SK-N-SH (cell line): ENCODE results near the gene SNX5.

Experiments used
- CHD2 ChIP-seq: fragments of 150-350 bp; IDR thresholded peaks from 2 replicates; pipeline ENCODE4 v1.6.1; 2018; ENCODE audit warnings: low read length; ENCODE audit not compliant: partially characterized antibody
- ELF1 ChIP-seq: IDR thresholded peaks from 2 replicates; pipeline ENCODE4 v1.4.0; 2012
- EZH2phosphoT487 ChIP-seq: fragments of 200-600 bp; sonication (generic); IDR thresholded peaks from 2 replicates; pipeline ENCODE4 v1.6.1; 2017; ENCODE audit warnings: low read depth, mixed run types, mild to moderate bottlenecking, antibody characterized with exemption, moderate library complexity, borderline replicate concordance
- FOSL2 ChIP-seq: IDR thresholded peaks from 2 replicates; pipeline ENCODE4 v1.4.0; 2012; ENCODE audit warnings: low read depth, mild to moderate bottlenecking, moderate library complexity, borderline replicate concordance
- RAD21 ChIP-seq: IDR thresholded peaks from 2 replicates; pipeline ENCODE4 v1.6.1; 2012; ENCODE audit warnings: mild to moderate bottlenecking, low read length
- RFX5 ChIP-seq: IDR thresholded peaks from 2 replicates; pipeline ENCODE4 v1.6.1; 2012; ENCODE audit warnings: mild to moderate bottlenecking, improper control_type of control experiment, low read length
- SMC3 ChIP-seq: IDR thresholded peaks from 2 replicates; pipeline ENCODE4 v1.6.1; 2012; ENCODE audit warnings: low read depth, low read length, improper control_type of control experiment
- TAF1 ChIP-seq: IDR thresholded peaks from 2 replicates; pipeline ENCODE4 v1.6.1; 2012; ENCODE audit warnings: low read depth, mild to moderate bottlenecking, low read length, moderate library complexity, borderline replicate concordance
- TCF12 ChIP-seq: IDR thresholded peaks from 2 replicates; pipeline ENCODE4 v1.4.0; 2012
- TF ChIP-seq, protein P1 (sequence below): IDR thresholded peaks from 2 replicates; pipeline ENCODE4 v1.6.1; 2012; ENCODE audit warnings: mild to moderate bottlenecking, low read depth, low read length, moderate library complexity
- TF ChIP-seq, protein P2 (sequence below): fragments of 200-600 bp; sonication (generic); IDR thresholded peaks from 2 replicates; pipeline ENCODE4 v1.6.1; 2017; ENCODE audit warnings: antibody characterized with exemption, mild to moderate bottlenecking, moderate library complexity
- TF ChIP-seq, protein P3 (sequence below): IDR thresholded peaks from 2 replicates; pipeline ENCODE4 v1.4.0; 2012; ENCODE audit warnings: low read depth

DNA sequence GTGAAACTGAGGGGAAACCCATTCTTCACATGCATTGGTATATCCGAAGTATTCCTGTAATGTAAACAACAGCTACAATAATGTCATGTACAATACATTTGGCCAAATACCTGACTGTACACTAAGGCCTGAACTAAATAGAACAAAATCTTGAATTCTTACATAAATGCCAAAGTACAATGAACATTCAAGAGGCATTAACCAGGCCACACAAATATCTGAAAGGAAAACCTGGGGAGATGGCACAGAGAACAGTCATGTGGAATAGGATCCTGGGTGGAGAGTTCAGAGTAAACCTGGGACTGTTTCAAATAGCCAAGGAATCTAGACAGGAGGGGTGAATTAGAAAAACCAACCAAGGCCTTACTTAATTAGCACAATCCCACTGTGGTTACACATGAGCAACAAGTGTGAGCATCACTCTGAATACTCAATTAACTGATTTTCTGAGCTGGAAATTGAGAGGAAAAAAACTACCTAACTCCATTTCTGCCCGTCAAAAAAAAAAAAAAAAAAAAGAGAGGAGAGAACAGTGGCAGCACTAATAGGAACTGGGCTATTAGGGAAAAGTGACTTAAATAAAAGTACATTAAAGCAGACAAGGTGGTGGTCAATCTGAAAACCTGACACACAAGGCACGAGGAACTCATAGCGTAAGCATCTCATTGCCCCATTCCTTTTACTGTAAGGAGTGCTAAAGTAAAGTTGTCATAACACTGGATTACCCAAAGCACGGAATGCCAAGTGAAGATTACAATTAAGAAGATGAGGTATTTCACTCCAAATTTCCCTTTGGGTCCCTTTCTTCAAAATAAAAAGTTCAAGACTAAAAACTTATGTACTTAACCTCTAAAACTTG is 10.9 kb downstream of the SNX5 start:
- TF ChIP-seq, protein P1, sequence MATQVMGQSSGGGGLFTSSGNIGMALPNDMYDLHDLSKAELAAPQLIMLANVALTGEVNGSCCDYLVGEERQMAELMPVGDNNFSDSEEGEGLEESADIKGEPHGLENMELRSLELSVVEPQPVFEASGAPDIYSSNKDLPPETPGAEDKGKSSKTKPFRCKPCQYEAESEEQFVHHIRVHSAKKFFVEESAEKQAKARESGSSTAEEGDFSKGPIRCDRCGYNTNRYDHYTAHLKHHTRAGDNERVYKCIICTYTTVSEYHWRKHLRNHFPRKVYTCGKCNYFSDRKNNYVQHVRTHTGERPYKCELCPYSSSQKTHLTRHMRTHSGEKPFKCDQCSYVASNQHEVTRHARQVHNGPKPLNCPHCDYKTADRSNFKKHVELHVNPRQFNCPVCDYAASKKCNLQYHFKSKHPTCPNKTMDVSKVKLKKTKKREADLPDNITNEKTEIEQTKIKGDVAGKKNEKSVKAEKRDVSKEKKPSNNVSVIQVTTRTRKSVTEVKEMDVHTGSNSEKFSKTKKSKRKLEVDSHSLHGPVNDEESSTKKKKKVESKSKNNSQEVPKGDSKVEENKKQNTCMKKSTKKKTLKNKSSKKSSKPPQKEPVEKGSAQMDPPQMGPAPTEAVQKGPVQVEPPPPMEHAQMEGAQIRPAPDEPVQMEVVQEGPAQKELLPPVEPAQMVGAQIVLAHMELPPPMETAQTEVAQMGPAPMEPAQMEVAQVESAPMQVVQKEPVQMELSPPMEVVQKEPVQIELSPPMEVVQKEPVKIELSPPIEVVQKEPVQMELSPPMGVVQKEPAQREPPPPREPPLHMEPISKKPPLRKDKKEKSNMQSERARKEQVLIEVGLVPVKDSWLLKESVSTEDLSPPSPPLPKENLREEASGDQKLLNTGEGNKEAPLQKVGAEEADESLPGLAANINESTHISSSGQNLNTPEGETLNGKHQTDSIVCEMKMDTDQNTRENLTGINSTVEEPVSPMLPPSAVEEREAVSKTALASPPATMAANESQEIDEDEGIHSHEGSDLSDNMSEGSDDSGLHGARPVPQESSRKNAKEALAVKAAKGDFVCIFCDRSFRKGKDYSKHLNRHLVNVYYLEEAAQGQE, result no peak
- no peak for TF ChIP-seq CHD2
- TF ChIP-seq EZH2phosphoT487, result no peak
- TF ChIP-seq, protein P2, sequence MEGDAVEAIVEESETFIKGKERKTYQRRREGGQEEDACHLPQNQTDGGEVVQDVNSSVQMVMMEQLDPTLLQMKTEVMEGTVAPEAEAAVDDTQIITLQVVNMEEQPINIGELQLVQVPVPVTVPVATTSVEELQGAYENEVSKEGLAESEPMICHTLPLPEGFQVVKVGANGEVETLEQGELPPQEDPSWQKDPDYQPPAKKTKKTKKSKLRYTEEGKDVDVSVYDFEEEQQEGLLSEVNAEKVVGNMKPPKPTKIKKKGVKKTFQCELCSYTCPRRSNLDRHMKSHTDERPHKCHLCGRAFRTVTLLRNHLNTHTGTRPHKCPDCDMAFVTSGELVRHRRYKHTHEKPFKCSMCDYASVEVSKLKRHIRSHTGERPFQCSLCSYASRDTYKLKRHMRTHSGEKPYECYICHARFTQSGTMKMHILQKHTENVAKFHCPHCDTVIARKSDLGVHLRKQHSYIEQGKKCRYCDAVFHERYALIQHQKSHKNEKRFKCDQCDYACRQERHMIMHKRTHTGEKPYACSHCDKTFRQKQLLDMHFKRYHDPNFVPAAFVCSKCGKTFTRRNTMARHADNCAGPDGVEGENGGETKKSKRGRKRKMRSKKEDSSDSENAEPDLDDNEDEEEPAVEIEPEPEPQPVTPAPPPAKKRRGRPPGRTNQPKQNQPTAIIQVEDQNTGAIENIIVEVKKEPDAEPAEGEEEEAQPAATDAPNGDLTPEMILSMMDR, result no peak
- no peak for TF ChIP-seq RFX5
- TF ChIP-seq, protein P3, sequence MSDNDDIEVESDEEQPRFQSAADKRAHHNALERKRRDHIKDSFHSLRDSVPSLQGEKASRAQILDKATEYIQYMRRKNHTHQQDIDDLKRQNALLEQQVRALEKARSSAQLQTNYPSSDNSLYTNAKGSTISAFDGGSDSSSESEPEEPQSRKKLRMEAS, result no peak
- no peak for TF ChIP-seq TCF12
- no peak for TF ChIP-seq TAF1
- no peak for TF ChIP-seq FOSL2
- no peak for TF ChIP-seq RAD21
- TF ChIP-seq SMC3, result no peak
- TF ChIP-seq ELF1, result no peak
